Thoracic aorta (tissue), 2 donors: Measurements from ENCODE around the gene SLC35F3. TPM values are rescaled to one million over a fixed set of nuclear protein-coding genes. Genes with fewer than 3 reads are reported as not detected.

Experiments
- ATAC-seq: fragments of 150-250 bp; one replicate; pipeline ENCODE4 v1.8.0; 2017; ENCODE audit warnings: low read depth; ENCODE audit not compliant: insufficient number of reproducible peaks, low FRiP score
- DNase-seq: peaks from one replicate; pipeline ENCODE4 v3.0.0-alpha.2; 2020; ENCODE audit warnings: low spot score
- H3K27ac ChIP-seq, 2 donors: fragments of 200-600 bp; sonication (generic); 1 replicate in 1 of 2; 2 replicates in 1 of 2; pipeline ENCODE4 v1.5.1; 2016; ENCODE audit warnings: mild to moderate bottlenecking in 2 of 2, moderate library complexity in 2 of 2
- H3K27me3 ChIP-seq: fragments of 200-600 bp; sonication (generic); replicated peaks from 2 replicates; pipeline ENCODE4 v1.6.0; 2016; ENCODE audit warnings: mild to moderate bottlenecking; ENCODE audit not compliant: insufficient read depth
- H3K36me3 ChIP-seq: fragments of 200-600 bp; sonication (generic); one replicate; pipeline ENCODE4 v1.5.1; 2016
- H3K4me1 ChIP-seq, 2 donors: fragments of 200-600 bp; sonication (generic); 1 replicate in 1 of 2; 2 replicates in 1 of 2; pipeline versions ENCODE4 v1.5.1 to v1.6.0; 2016; ENCODE audit warnings: low read depth in 2 of 2, mild to moderate bottlenecking in 1 of 2; ENCODE audit not compliant: control insufficient read depth in 1 of 2
- H3K4me3 ChIP-seq: fragments of 200-600 bp; sonication (generic); 2 replicates; pipeline ENCODE4 v1.5.1; 2016; ENCODE audit warnings: mild to moderate bottlenecking
- H3K9me3 ChIP-seq: fragments of 200-600 bp; sonication (generic); 2 replicates; pipeline ENCODE4 v1.5.1; 2016
- CTCF ChIP-seq: fragments of 200-600 bp; sonication (generic); IDR thresholded peaks from one replicate; pipeline ENCODE4 v1.5.1; 2019; ENCODE audit warnings: antibody characterized with exemption
- total RNA-seq, 2 donors: library from RNA; depleted of rRNA; stranded (reverse); fragments of >200 nt; gene quantifications; one replicate each; pipeline versions ENCODE4 v1.1.0 to v1.2.3, GENCODE V29; 2016

SLC35F3 gene
- total RNA-seq, 2 donors from 2014 or later, result not detected

GRCh38 chr1:234327577-234328164 is 423.2 kb downstream of the SLC35F3 start:
- H3K9me3 ChIP-seq, result no peaks in the 10 kb centered on the region
- no peaks in the 10 kb centered on the region for H3K27me3 ChIP-seq
- no peak overlapping the region for H3K4me3 ChIP-seq
- DNase-seq (no peak), ATAC-seq (no peak)
- H3K4me1 ChIP-seq, result peaks cover 0 to 11% of the 10 kb centered on the region in 2 donors
- no peak for TF ChIP-seq CTCF
- no peak overlapping the region for H3K27ac ChIP-seq
- H3K36me3 ChIP-seq, result no peaks in the 10 kb centered on the region

- Histone ChIP-seq H3K4me1 (peaks cover 0 to 11% of the 10 kb centered on the region in 2 donors), H3K27me3 (no peaks in the 10 kb centered on the region), H3K9me3 (no peaks in the 10 kb centered on the region), H3K4me3 (no peak overlapping the region), H3K27ac (no peak overlapping the region), H3K36me3 (no peaks in the 10 kb centered on the region)
- ATAC-seq (no peak), DNase-seq (no peak)
- no peak for TF ChIP-seq CTCF
Observed at GRCh38 chr1:234330843-234331215, 426.4 kb downstream of the SLC35F3 start.

GRCh38 chr1:234331507-234331906 is 427.0 kb downstream of the SLC35F3 start:
- no peak for ATAC-seq
- no peaks in the 10 kb centered on the region for H3K27me3 ChIP-seq
- no peaks in the 10 kb centered on the region for H3K36me3 ChIP-seq
- no peak overlapping the region for H3K27ac ChIP-seq
- no peak for TF ChIP-seq CTCF
- H3K4me3 ChIP-seq, result no peak overlapping the region
- H3K4me1 ChIP-seq, result peaks cover 0 to 10% of the 10 kb centered on the region in 2 donors
- no peaks in the 10 kb centered on the region for H3K9me3 ChIP-seq
- no peak for DNase-seq

- no peaks in the 10 kb centered on the region for H3K9me3 ChIP-seq
- no peak for TF ChIP-seq CTCF
- no peaks in the 10 kb centered on the region for H3K4me1 ChIP-seq
- no peak for ATAC-seq
- H3K27ac ChIP-seq, result no peak overlapping the region
- no peaks in the 10 kb centered on the region for H3K27me3 ChIP-seq
- no peak for DNase-seq
- H3K4me3 ChIP-seq, result no peak overlapping the region
- H3K36me3 ChIP-seq, result no peaks in the 10 kb centered on the region
Observed at GRCh38 chr1:234336359-234336758, 431.9 kb downstream of the SLC35F3 start.

- DNase-seq, result no peak
- no peak for ATAC-seq
- no peaks in the 10 kb centered on the region for H3K9me3 ChIP-seq
- no peaks in the 10 kb centered on the region for H3K27me3 ChIP-seq
- no peak for TF ChIP-seq CTCF
- H3K4me1 ChIP-seq, result no peaks in the 10 kb centered on the region
- H3K4me3 ChIP-seq, result no peak overlapping the region
- H3K27ac ChIP-seq, result no peak overlapping the region
- H3K36me3 ChIP-seq, result no peaks in the 10 kb centered on the region
Observed at GRCh38 chr1:234337233-234337632, 432.8 kb downstream of the SLC35F3 start.
